HepG2 (cell line): Measurements from ENCODE around the gene FBP1. TPM values are rescaled to one million over a fixed set of nuclear protein-coding genes. Genes with fewer than 3 reads are reported as not detected.

ENCODE experiments used
- HDAC2 ChIP-seq: sonication (generic); formaldehyde crosslinking; IDR thresholded peaks from 2 replicates; pipeline ENCODE4 v1.4.0; 2020; ENCODE audit warnings: missing genetic modification reagents
- MAFG ChIP-seq: sonication (generic); formaldehyde crosslinking; IDR thresholded peaks from 2 replicates; pipeline ENCODE4 v1.5.1; 2020; ENCODE audit warnings: mild to moderate bottlenecking, missing genetic modification reagents
- ZNF138 ChIP-seq: sonication (generic); formaldehyde crosslinking; IDR thresholded peaks from 2 replicates; pipeline ENCODE4 v1.5.0; 2020; ENCODE audit warnings: mild to moderate bottlenecking, low read depth, missing genetic modification reagents
- ZNF142 ChIP-seq: sonication (generic); formaldehyde crosslinking; IDR thresholded peaks from 2 replicates; pipeline ENCODE4 v1.4.0; 2020; ENCODE audit warnings: missing genetic modification reagents
- ZNF441 ChIP-seq: sonication (generic); formaldehyde crosslinking; IDR thresholded peaks from 2 replicates; pipeline ENCODE4 v1.7.0; 2021; ENCODE audit warnings: missing genetic modification reagents, borderline replicate concordance
- ZSCAN31 ChIP-seq: sonication (generic); formaldehyde crosslinking; IDR thresholded peaks from 2 replicates; pipeline ENCODE4 v1.5.0; 2020; ENCODE audit warnings: low read depth, mild to moderate bottlenecking, missing genetic modification reagents
- polyA plus RNA-seq, 8 experiments: library from polyadenylated mRNA; depleted of rRNA in 3 of 8; stranded (reverse) in 7 of 8; unstranded in 1 of 8; fragments of >200 nt; fragmentation: Illumina TruSeq in 4 of 8; extraction: Trizol in 4 of 8; gene quantifications; 2 replicates each; pipeline versions ENCODE4 v1.2.1 to v1.2.3, GENCODE V29; 2011 to 2016; ENCODE audit warnings: low read depth in 4 of 8, missing spikeins in 1 of 8, mixed read lengths in 1 of 8; ENCODE audit not compliant: insufficient read depth in 1 of 8
- total RNA-seq, 5 experiments: library from RNA; depleted of rRNA; stranded (reverse); fragments of >200 nt; fragmentation: Illumina TruSeq; extraction: Trizol; gene quantifications; 2 replicates each; pipeline ENCODE4 v1.2.3, GENCODE V29; 2016; ENCODE audit warnings: low read depth in 1 of 5
- TF ChIP-seq, protein P1 (sequence below): sonication (generic); formaldehyde crosslinking; IDR thresholded peaks from 2 replicates; pipeline ENCODE4 v1.4.0; 2020; ENCODE audit warnings: missing genetic modification reagents; ENCODE audit errors: not compliant biosample characterization
- TF ChIP-seq, protein P2 (sequence below): sonication (generic); formaldehyde crosslinking; IDR thresholded peaks from 2 replicates; pipeline ENCODE4 v1.4.0; 2020; ENCODE audit warnings: mild to moderate bottlenecking, missing genetic modification reagents

Gene FBP1
- total and polyA plus RNA-seq, 2 of the 13 experiments (the other 11 are each of a cell fraction or from before 2014, with no cell fraction given): 0.29 to 0.53 TPM

- no peak for TF ChIP-seq ZNF142 (CRISPR knock-in tag)
- TF ChIP-seq ZNF441: no peak
- peak; percentile 19; the same call in 1 of the 2 replicates for TF ChIP-seq HDAC2
- TF ChIP-seq MAFG (CRISPR knock-in tag): no peak
- TF ChIP-seq ZSCAN31 (CRISPR knock-in tag): no peak
- TF ChIP-seq ZNF138: no peak
- TF ChIP-seq, protein P1, sequence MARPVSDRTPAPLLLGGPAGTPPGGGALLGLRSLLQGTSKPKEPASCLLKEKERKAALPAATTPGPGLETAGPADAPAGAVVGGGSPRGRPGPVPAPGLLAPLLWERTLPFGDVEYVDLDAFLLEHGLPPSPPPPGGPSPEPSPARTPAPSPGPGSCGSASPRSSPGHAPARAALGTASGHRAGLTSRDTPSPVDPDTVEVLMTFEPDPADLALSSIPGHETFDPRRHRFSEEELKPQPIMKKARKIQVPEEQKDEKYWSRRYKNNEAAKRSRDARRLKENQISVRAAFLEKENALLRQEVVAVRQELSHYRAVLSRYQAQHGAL: no peak
- TF ChIP-seq, protein P2, sequence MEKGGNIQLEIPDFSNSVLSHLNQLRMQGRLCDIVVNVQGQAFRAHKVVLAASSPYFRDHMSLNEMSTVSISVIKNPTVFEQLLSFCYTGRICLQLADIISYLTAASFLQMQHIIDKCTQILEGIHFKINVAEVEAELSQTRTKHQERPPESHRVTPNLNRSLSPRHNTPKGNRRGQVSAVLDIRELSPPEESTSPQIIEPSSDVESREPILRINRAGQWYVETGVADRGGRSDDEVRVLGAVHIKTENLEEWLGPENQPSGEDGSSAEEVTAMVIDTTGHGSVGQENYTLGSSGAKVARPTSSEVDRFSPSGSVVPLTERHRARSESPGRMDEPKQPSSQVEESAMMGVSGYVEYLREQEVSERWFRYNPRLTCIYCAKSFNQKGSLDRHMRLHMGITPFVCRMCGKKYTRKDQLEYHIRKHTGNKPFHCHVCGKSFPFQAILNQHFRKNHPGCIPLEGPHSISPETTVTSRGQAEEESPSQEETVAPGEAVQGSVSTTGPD (CRISPR knock-in tag): peak; percentile 90; the same call in 1 of the 2 replicates
These were observed 27.2 kb downstream of the FBP1 start (continued) for GRCh38 chr9:94612071-94612470.
